HepG2 (cell line): ENCODE results near the gene ZFP36L2. TPM values are rescaled to one million over a fixed set of nuclear protein-coding genes. Genes with fewer than 3 reads are reported as not detected.
A peak's percentile ranks its signal among the peaks of the same experiment; 100 is the strongest.

Source experiments
- ARHGAP35 ChIP-seq: sonication (generic); formaldehyde crosslinking; IDR thresholded peaks from 2 replicates; pipeline ENCODE4 v1.9.0; 2022; ENCODE audit warnings: mild to moderate bottlenecking, inconsistent platforms, moderate library complexity, missing genetic modification reagents, borderline replicate concordance
- CBX1 ChIP-seq: IDR thresholded peaks from one replicate; pipeline ENCODE4 v1.6.1; 2016; ENCODE audit warnings: antibody characterized with exemption, low read depth
- ERF ChIP-seq: IDR thresholded peaks from 2 replicates; pipeline ENCODE4 v1.6.1; 2018; ENCODE audit warnings: missing biosample characterization, missing genetic modification reagents
- GLMP ChIP-seq: sonication (generic); formaldehyde crosslinking; IDR thresholded peaks from 2 replicates; pipeline ENCODE4 v1.9.0; 2021; ENCODE audit warnings: missing genetic modification reagents, mild to moderate bottlenecking, borderline replicate concordance
- HNRNPUL1 ChIP-seq: fragments of 200-400 bp; formaldehyde crosslinking; IDR thresholded peaks from 2 replicates; pipeline ENCODE4 v1.6.1; 2017; ENCODE audit warnings: low read depth, mild to moderate bottlenecking, low read length, moderate library complexity
- MTA3 ChIP-seq: sonication (generic); formaldehyde crosslinking; IDR thresholded peaks from 2 replicates; pipeline ENCODE4 v1.4.0; 2020; ENCODE audit warnings: missing genetic modification reagents
- MYPOP ChIP-seq: sonication (generic); formaldehyde crosslinking; IDR thresholded peaks from 2 replicates; pipeline ENCODE4 v1.8.1; 2023; ENCODE audit warnings: mild to moderate bottlenecking, moderate library complexity, missing genetic modification reagents
- NCOA2 ChIP-seq: sonication (generic); formaldehyde crosslinking; IDR thresholded peaks from 2 replicates; pipeline ENCODE4 v1.8.0; 2022; ENCODE audit warnings: inconsistent platforms
- ZBTB40 ChIP-seq, 2 experiments: fragments of 450-650 bp in 1 of 2; sonication (generic) in 1 of 2; formaldehyde crosslinking in 1 of 2; IDR thresholded peaks; 2 replicates each; pipeline versions ENCODE4 v1.6.1 to v1.8.0; 2016 to 2022; ENCODE audit warnings: antibody characterized with exemption in 1 of 2, mild to moderate bottlenecking in 1 of 2, missing genetic modification reagents in 1 of 2
- ZBTB7A ChIP-seq: sonication (generic); formaldehyde crosslinking; IDR thresholded peaks from 2 replicates; pipeline ENCODE4 v1.8.0; 2022; ENCODE audit warnings: mild to moderate bottlenecking, missing genetic modification reagents
- ZKSCAN5 ChIP-seq: sonication (generic); formaldehyde crosslinking; IDR thresholded peaks from 2 replicates; pipeline ENCODE4 v1.5.1; 2020; ENCODE audit warnings: mild to moderate bottlenecking, missing genetic modification reagents
- ZNF24 ChIP-seq: fragments of 450-650 bp; IDR thresholded peaks from 2 replicates; pipeline ENCODE4 v1.6.1; 2017; ENCODE audit warnings: antibody characterized with exemption, mild to moderate bottlenecking
- ZNF256 ChIP-seq: sonication (generic); formaldehyde crosslinking; conservative IDR thresholded peaks from 2 replicates; pipeline ENCODE4 v1.4.0; 2020; ENCODE audit warnings: missing genetic modification reagents
- ZNF382 ChIP-seq: sonication (generic); formaldehyde crosslinking; IDR thresholded peaks from 2 replicates; pipeline ENCODE4 v1.5.0; 2020; ENCODE audit warnings: missing genetic modification reagents, mild to moderate bottlenecking, borderline replicate concordance
- ZNF543 ChIP-seq: sonication (generic); formaldehyde crosslinking; IDR thresholded peaks from 2 replicates; pipeline ENCODE4 v1.4.0; 2020; ENCODE audit warnings: mild to moderate bottlenecking, missing genetic modification reagents
- ZNF549 ChIP-seq: sonication (generic); formaldehyde crosslinking; IDR thresholded peaks from 2 replicates; pipeline ENCODE4 v1.5.0; 2020; ENCODE audit warnings: missing genetic modification reagents
- ZNF775 ChIP-seq: sonication (generic); formaldehyde crosslinking; IDR thresholded peaks from 2 replicates; pipeline ENCODE4 v1.4.0; 2020; ENCODE audit warnings: missing genetic modification reagents, mild to moderate bottlenecking, moderate library complexity, borderline replicate concordance
- ZNF816 ChIP-seq: sonication (generic); formaldehyde crosslinking; IDR thresholded peaks from 2 replicates; pipeline ENCODE4 v1.8.0; 2022; ENCODE audit warnings: missing genetic modification reagents, mild to moderate bottlenecking, borderline replicate concordance
- polyA plus RNA-seq, 8 experiments: library from polyadenylated mRNA; depleted of rRNA in 3 of 8; stranded (reverse) in 7 of 8; unstranded in 1 of 8; fragments of >200 nt; fragmentation: Illumina TruSeq in 4 of 8; extraction: Trizol in 4 of 8; gene quantifications; 2 replicates each; pipeline versions ENCODE4 v1.2.1 to v1.2.3, GENCODE V29; 2011 to 2016; ENCODE audit warnings: low read depth in 4 of 8, missing spikeins in 1 of 8, mixed read lengths in 1 of 8; ENCODE audit not compliant: insufficient read depth in 1 of 8
- total RNA-seq, 5 experiments: library from RNA; depleted of rRNA; stranded (reverse); fragments of >200 nt; fragmentation: Illumina TruSeq; extraction: Trizol; gene quantifications; 2 replicates each; pipeline ENCODE4 v1.2.3, GENCODE V29; 2016; ENCODE audit warnings: low read depth in 1 of 5

ZFP36L2 gene
- total and polyA plus RNA-seq, 2 of the 13 experiments (the other 11 are each of a cell fraction or from before 2014, with no cell fraction given): 11.2 to 21.8 TPM

- TF ChIP-seq ZBTB40 (IDR thresholded peaks at IDR 0.05): no peak
- peak; percentile 83 for TF ChIP-seq ZBTB40 (CRISPR knock-in tag; IDR thresholded peaks at IDR 0.05)
- TF ChIP-seq NCOA2 (CRISPR knock-in tag): peak; percentile 35; the same call in 1 of the 2 replicates
- no peak for TF ChIP-seq ZNF382 (CRISPR knock-in tag)
- peak; percentile 84 for TF ChIP-seq MYPOP (CRISPR knock-in tag)
- TF ChIP-seq ZNF549 (CRISPR knock-in tag): no peak
- TF ChIP-seq GLMP (CRISPR knock-in tag): no peak
- TF ChIP-seq ZNF256: no peak; the same call in 1 of the 2 replicates
- TF ChIP-seq ZKSCAN5 (CRISPR knock-in tag): no peak
- TF ChIP-seq ERF (CRISPR knock-in tag): no peak
- TF ChIP-seq ZBTB7A (CRISPR knock-in tag): peak; percentile 70; the same call in 1 of the 2 replicates
- no peak; the same call in 1 of the 2 replicates for TF ChIP-seq MTA3 (CRISPR knock-in tag)
- TF ChIP-seq ZNF775 (CRISPR knock-in tag): no peak
- peak; percentile 26; the same call in 1 of the 2 replicates for TF ChIP-seq ZNF543 (CRISPR knock-in tag)
- TF ChIP-seq ZNF24: 0 out of 2 replicates have a peak, but pooled peaks have one; percentile 45
- TF ChIP-seq CBX1: peak; percentile 63
- TF ChIP-seq ARHGAP35 (CRISPR knock-in tag): peak; percentile 48; the same call in 1 of the 2 replicates
- TF ChIP-seq ZNF816 (CRISPR knock-in tag): no peak
- no peak for TF ChIP-seq HNRNPUL1
Measured at GRCh38 chr2:43219383-43220228, 6.8 kb downstream of the ZFP36L2 start (continued).
